GM12801 (cell line): ENCODE data around the gene GDPD5.

Experiments used
- TF ChIP-seq, protein P1 (sequence below): IDR thresholded peaks from one replicate; pipeline ENCODE4 v1.5.1; 2011; ENCODE audit warnings: control low read depth; ENCODE audit not compliant: insufficient read length; ENCODE audit errors: extremely low read depth

GDPD5 gene

DNA sequence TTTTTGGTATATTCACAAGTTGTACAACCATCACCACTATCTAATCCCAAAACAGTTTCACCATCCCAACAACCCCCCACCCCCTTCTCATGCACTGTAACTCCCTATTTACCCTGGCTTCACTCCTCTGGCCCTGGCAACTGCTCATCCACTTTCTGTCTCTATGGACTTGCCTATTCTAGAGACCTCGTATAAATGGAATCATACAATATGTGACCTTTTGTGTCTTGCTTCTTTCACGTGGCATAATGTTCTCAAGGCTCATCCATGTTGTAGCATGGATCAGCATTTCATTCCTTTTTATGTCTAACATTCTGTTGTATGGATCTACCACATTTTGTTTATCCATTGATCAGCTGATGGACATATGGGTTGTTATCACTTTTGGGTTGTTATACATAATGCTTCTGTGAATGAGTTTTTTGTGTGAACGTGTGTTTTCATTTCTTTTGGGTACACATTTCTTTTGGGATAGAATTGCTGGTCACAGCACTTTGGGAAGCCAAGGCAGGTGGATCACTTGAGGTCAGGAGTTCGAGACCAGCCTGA, 46.1 kb downstream of the GDPD5 start:
- TF ChIP-seq, protein P1, sequence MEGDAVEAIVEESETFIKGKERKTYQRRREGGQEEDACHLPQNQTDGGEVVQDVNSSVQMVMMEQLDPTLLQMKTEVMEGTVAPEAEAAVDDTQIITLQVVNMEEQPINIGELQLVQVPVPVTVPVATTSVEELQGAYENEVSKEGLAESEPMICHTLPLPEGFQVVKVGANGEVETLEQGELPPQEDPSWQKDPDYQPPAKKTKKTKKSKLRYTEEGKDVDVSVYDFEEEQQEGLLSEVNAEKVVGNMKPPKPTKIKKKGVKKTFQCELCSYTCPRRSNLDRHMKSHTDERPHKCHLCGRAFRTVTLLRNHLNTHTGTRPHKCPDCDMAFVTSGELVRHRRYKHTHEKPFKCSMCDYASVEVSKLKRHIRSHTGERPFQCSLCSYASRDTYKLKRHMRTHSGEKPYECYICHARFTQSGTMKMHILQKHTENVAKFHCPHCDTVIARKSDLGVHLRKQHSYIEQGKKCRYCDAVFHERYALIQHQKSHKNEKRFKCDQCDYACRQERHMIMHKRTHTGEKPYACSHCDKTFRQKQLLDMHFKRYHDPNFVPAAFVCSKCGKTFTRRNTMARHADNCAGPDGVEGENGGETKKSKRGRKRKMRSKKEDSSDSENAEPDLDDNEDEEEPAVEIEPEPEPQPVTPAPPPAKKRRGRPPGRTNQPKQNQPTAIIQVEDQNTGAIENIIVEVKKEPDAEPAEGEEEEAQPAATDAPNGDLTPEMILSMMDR: no peak

DNA sequence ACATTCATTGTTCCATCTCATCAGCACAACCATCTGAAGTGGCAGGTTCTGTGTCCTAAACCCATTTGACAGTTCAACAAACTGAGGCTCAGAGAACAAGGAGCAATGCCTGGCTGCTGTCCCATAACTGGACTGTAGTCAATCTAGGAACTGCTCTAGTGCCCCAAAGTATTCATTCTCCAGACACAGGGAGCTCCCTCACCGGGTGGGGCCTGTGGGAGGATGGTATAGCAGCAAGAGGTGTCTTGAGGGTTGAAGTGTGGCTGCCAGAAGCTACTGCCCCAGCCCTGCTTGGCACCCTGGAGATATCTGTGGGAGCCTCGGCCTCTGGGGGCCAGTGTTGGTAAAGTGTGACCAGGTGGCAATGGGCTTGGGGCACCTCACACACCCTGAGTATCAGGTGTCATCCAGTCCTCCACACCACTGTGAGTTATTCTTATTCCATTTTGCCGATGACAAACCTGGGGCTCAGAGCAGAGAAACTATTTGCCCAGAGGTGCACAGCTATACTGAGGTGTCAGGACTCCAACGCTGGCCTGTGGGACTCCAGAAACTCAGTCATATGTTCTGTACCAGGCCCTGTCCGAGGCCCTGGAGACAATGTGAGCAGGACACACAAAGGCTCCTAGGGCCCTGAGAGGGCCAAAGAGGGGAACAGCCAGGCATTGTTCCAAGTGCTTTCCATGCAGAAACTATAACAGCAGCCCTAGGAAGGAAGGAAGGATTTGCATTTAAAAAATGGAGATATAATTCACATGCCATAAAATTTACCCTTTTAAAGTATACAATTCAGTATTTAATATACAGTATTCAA, 46.8 kb downstream of the GDPD5 start:
- TF ChIP-seq, protein P1: no peak

DNA sequence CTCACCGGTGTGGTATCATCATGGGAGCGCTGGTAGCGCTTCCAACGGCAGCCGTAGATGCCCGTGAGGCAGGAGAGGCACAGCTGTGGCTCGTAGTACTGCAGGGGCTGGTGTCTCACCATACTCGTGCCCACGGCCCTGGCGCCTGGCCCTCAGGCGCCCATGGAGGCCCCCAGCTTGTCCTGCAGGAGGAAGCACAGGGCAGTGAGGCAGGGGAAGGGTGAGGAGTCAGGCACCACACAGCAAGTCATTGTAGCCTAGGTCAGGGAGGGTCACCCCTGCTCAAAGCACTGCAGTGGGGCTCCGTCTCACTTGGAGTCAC, 48.2 kb downstream of the GDPD5 start:
- TF ChIP-seq, protein P1: no peak

GRCh38 chr11:75476739-75477613, 48.8 kb downstream of the GDPD5 start:
- TF ChIP-seq, protein P1: no peak

DNA sequence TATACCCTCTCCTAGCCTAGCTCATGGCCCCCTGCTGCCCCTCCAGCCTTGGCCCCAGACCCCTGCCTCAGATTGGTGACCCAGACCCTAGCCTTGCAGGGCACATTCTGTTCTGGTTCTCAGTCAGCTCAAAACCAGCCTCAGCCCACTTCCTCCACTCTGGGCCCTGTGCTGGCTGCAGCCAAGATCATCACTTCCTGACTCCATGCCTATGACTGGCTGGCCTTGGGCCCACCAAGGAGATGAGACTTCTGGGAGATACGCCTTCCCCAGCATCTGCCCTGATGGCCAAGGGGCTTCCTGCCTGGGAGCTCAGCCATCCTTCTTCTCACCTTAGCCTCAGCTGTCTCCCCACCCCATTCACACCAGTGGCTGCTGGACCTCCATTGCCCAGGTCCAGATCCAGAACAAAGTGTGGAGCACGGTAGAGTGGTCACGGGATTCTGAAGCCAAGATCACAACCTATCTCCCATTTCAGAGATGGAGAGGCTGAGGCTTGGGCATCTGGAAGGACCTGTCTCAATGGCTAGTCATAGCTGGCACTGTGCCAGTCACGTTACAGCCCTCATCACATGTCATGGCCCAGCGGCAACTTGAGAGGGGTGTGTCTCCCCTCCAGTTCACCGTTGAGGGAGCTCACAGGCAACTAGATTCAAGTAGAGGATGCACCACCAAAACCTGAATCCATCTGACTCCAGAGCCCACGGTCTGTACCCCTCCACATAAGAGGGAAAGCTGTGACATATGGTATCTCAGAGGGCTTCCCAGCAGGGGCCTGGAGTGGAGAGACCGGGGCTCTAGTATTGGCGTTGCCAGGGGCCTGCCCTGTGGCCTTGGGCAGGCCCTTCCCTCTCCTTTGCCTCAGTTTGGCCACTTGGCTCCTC, 49.7 kb downstream of the GDPD5 start:
- TF ChIP-seq, protein P1: no peak

DNA sequence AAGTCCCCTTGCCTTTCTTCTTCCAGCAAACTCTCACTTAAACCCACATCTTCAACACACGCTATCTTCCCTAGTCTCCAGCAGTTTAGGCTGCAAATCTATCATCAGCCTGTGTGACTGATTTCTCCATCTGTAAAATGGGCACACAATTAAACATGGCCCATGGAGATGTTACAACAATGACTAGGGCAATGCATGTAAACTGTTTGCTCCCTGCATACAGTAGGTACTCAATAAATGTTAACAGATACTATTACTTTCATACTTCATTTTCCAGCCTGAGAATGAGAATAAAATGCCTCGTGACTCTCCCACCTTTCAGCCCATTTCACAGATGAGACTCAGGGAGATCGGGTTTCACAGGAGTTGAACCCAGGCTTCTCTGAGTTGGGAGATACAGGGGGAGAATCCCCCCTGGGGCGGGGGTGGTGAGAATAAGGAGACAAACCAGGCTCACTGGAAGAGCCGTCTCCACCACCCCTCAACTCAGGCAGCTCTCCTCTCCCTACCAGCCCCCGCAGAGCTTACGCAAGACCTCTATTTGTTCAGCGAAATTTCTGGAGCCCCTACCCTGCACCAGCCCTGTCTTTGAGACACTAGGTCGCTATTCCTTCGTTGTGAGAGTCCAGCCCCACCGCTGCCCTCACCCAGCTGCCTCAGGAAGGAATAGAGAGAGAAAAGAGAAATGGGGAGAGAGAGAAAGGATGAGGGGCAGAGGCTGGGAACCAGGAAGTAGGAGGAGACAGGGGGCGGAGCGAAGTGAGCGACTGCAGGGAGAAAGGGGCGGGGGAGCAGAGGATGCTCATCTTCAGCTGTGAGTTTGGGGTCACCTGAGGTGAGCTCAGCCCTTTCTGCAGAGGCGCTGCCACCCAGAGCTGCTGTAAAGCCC, 50.6 kb downstream of the GDPD5 start:
- TF ChIP-seq, protein P1: no peak
